ENCODE measurements around the gene STK32B. TPM values are rescaled to one million over a fixed set of nuclear protein-coding genes. Genes with fewer than 3 reads are reported as not detected.

The STK32B gene
- total and polyA plus RNA-seq, 2 of the 4 experiments (the other 2 are of a cell fraction) = 5.5 to 6.3 TPM

- intact Hi-C loops (cut with micrococcal nuclease) = no loop called here
- Histone ChIP-seq H3K56ac (ENCODE audit: extremely low read depth, insufficient read depth, low read length) (no peak overlapping the region), H2AK9ac (replicated peaks; ENCODE audit: low read depth, low read length, poor library complexity) (no peak overlapping the region), H3K27ac (ENCODE audit: insufficient read depth, low read length) (no peak overlapping the region), H3K23ac (ENCODE audit: low read depth, low read length) (no peak overlapping the region), H2BK15ac (ENCODE audit: low read depth, low read length) (0 out of 3 replicates have a peak overlapping the region, but pooled peaks have one; percentile 85), H4K8ac (ENCODE audit: low read depth in 2 of 2, low read length in 2 of 2) (peak overlapping the region in 1 of 2 experiments; percentile 0; a peak in 1 of 4 replicates), H2AK5ac (ENCODE audit: low read depth, low read length) (no peak overlapping the region; the same call in 1 of the 2 replicates), H3K9me1 (ENCODE audit: insufficient read depth, low read length) (no peaks in the 10 kb centered on the region), H2BK120ac (ENCODE audit: low read depth, low read length) (no peak overlapping the region), H4K5ac (ENCODE audit: low read depth, low read length) (no peak overlapping the region), H2BK20ac (ENCODE audit: low read depth, low read length) (no peak overlapping the region), H4K91ac (ENCODE audit: insufficient read depth, low read depth, low read length) (0 out of 2 replicates have a peak overlapping the region, but pooled peaks have one; percentile 55), H2BK5ac (ENCODE audit: low read depth, low read length, poor library complexity, severe bottlenecking) (no peak overlapping the region), H3K4ac (ENCODE audit: low read depth, low read length) (no peak overlapping the region), H3K9ac (ENCODE audit: low read depth, low read length) (no peak overlapping the region), H3K9me3 (ENCODE audit: control insufficient read depth, insufficient read depth, low read length) (no peaks in the 10 kb centered on the region), H3K14ac (replicated peaks; ENCODE audit: low read depth, low read length) (no peak overlapping the region), H3K4me3 (ENCODE audit: insufficient read depth, low read depth, low read length) (no peak overlapping the region), H3K79me1 (ENCODE audit: low read depth in 1 of 2, low read length in 2 of 2) (no peaks in the 10 kb centered on the region), H3K36me3 (ENCODE audit: control insufficient read depth, insufficient read depth, low read length) (no peaks in the 10 kb centered on the region), H3K4me2 (ENCODE audit: low read depth, low read length) (no peak overlapping the region), H3K18ac (ENCODE audit: low read depth, low read length) (no peak overlapping the region; the same call in 1 of the 2 replicates), H3K4me1 (ENCODE audit: control insufficient read depth, insufficient read depth, low read length) (peaks cover 2% of the 10 kb centered on the region; the same call in 1 of the 2 replicates), H4K20me1 (ENCODE audit: insufficient read depth, low read length) (no peaks in the 10 kb centered on the region), H2AFZ (replicated peaks; ENCODE audit: low read length, poor library complexity) (no peak overlapping the region), H3K27me3 (ENCODE audit: control insufficient read depth, insufficient read depth, low read length) (no peaks in the 10 kb centered on the region; the same call in none of the 2 replicates)
- ChIA-PET POLR2A (ENCODE audit: unreplicated experiment) (no interaction called here), CTCF (interaction anchor here (0.6 kb wide), 1 partner anchor 247 kb away, joined by 4 read pairs; no protein-coding TSS in a partner anchor)
- BruUV-seq (replicated peaks) = no TSS peak
- no CpG with 5 or more reads among the region's 3 CpGs for WGBS, 2 experiments (ENCODE audit: extremely low coverage in 2 of 2, insufficient read length in 1 of 2)
- no peak for DNase-seq
- ATAC-seq (ENCODE audit: low read depth) = peak; percentile 40
- dilution Hi-C loops (cut with HindIII; ENCODE audit: low sequenced_read_pairs, unreplicated experiment) = no loop called here
- no peak for TF ChIP-seq RAD21 (IDR thresholded peaks at IDR 0.05; ENCODE audit: low read length)
- no peak for TF ChIP-seq CEBPB (IDR thresholded peaks at IDR 0.05; ENCODE audit: low read depth, low read length)
- no peak for TF ChIP-seq MXI1 (IDR thresholded peaks at IDR 0.05; ENCODE audit: borderline replicate concordance, low read depth, low read length)
- in situ Hi-C loops (cut with MboI; ENCODE audit: low sequenced_read_pairs) = loop anchor here (10.0 kb wide), 1 partner anchor 750 kb away; no protein-coding TSS in a partner anchor
Measured at GRCh38 chr4:5045097-5045496, 6.2 kb upstream of the STK32B start.
